MCF 10A (cell line): ENCODE measurements around the gene ENKUR. TPM values are rescaled to one million over a fixed set of nuclear protein-coding genes. Genes with fewer than 3 reads are reported as not detected.

Source experiments
- BruUV-seq: library from RNA; stranded (reverse); fragments of 400-500 nt; replicated peaks from 2 replicates; lab custom pipeline; 2021; lab: Mats Ljungman, UMichigan
- CTCF ChIA-PET: fragments of 300-600 bp; sonication (Branson Sonifier 250); formaldehyde crosslinking; extraction: SDS; loops from one replicate; lab custom pipeline; 2021; ENCODE audit warnings: antibody characterized with exemption, inconsistent platforms; lab: Yijun Ruan, JAX
- POLR2A ChIA-PET: fragments of 300-600, 350-650 bp; sonication (Branson Sonifier 250); formaldehyde crosslinking; extraction: SDS; loops from one replicate; lab custom pipeline; 2020; ENCODE audit warnings: antibody characterized with exemption, inconsistent platforms; lab: Yijun Ruan, JAX
- DNase-seq: peaks from one replicate; pipeline ENCODE4 v3.0.0-alpha.2; 2018; ENCODE audit not compliant: unreplicated experiment
- H3K27ac Mint-ChIP-seq: one replicate; pipeline ENCODE4 v1.8.0; 2022; ENCODE audit warnings: mild to moderate bottlenecking, low read depth, mixed read lengths; ENCODE audit not compliant: unreplicated experiment
- H3K27me3 Mint-ChIP-seq: one replicate; pipeline ENCODE4 v1.8.0; 2022; ENCODE audit warnings: mixed read lengths; ENCODE audit not compliant: insufficient read depth, unreplicated experiment
- H3K36me3 Mint-ChIP-seq: one replicate; pipeline ENCODE4 v1.8.0; 2022; ENCODE audit warnings: mild to moderate bottlenecking, moderate library complexity, mixed read lengths; ENCODE audit not compliant: insufficient read depth, unreplicated experiment
- H3K4me1 Mint-ChIP-seq: one replicate; pipeline ENCODE4 v1.8.0; 2022; ENCODE audit warnings: mixed read lengths; ENCODE audit not compliant: insufficient read depth, unreplicated experiment
- H3K4me3 Mint-ChIP-seq: one replicate; pipeline ENCODE4 v1.8.0; 2022; ENCODE audit warnings: mild to moderate bottlenecking, moderate library complexity, mixed read lengths; ENCODE audit not compliant: unreplicated experiment
- H3K9me3 Mint-ChIP-seq: one replicate; pipeline ENCODE4 v1.8.0; 2022; ENCODE audit warnings: mixed read lengths; ENCODE audit not compliant: unreplicated experiment
- CTCF ChIP-seq: fragments of 200-600 bp; IDR thresholded peaks from one replicate; pipeline ENCODE4 v1.8.0; 2022; ENCODE audit warnings: antibody characterized with exemption, mild to moderate bottlenecking; ENCODE audit not compliant: unreplicated experiment
- intact Hi-C: fragments of 100-400 bp; cut with micrococcal nuclease; formaldehyde crosslinking; loops from 2 replicates; pipeline ENCODE4 v1.14.1; 2022
- total RNA-seq: library from RNA; stranded (reverse); gene quantifications from 2 replicates; pipeline ENCODE4 v1.2.3, GENCODE V29; 2022

The ENKUR gene
- total RNA-seq, 1 experiment from 2014 or later, result 0.33 TPM

GRCh38 chr10:24995072-24995471 lies 20.9 kb downstream of the ENKUR start:
- H3K4me3 Mint-ChIP-seq, result no peak overlapping the region
- no peaks in the 10 kb centered on the region for H3K27me3 Mint-ChIP-seq
- no peak for TF ChIP-seq CTCF
- H3K36me3 Mint-ChIP-seq, result no peaks in the 10 kb centered on the region
- POLR2A ChIA-PET, result no interaction called here
- intact Hi-C loops, result no loop called here
- CTCF ChIA-PET, result interaction anchor here (0.5 to 1.0 kb wide), 3 partner anchors 352 to 1030 kb away, joined by 3 read pairs; no protein-coding TSS in a partner anchor
- DNase-seq, result no peak
- H3K4me1 Mint-ChIP-seq, result no peaks in the 10 kb centered on the region
- no peaks in the 10 kb centered on the region for H3K9me3 Mint-ChIP-seq
- H3K27ac Mint-ChIP-seq, result no peak overlapping the region
- no TSS peak for BruUV-seq

GRCh38 chr10:24993237-24993958 lies 22.6 kb downstream of the ENKUR start:
- BruUV-seq, result no TSS peak
- no peak overlapping the region for H3K4me3 Mint-ChIP-seq
- H3K4me1 Mint-ChIP-seq, result no peaks in the 10 kb centered on the region
- no peak for TF ChIP-seq CTCF
- no peak overlapping the region for H3K27ac Mint-ChIP-seq
- ChIA-PET POLR2A (interaction anchor here (1.0 kb wide), 1 partner anchor 13 kb away, joined by 3 read pairs; no protein-coding TSS in a partner anchor), CTCF (interaction anchor here (0.7 kb wide), 2 partner anchors 21 to 351 kb away, joined by 3 read pairs; no protein-coding TSS in a partner anchor)
- H3K36me3 Mint-ChIP-seq, result no peaks in the 10 kb centered on the region
- no peaks in the 10 kb centered on the region for H3K27me3 Mint-ChIP-seq
- no peak for DNase-seq
- H3K9me3 Mint-ChIP-seq, result no peaks in the 10 kb centered on the region
- intact Hi-C loops, result no loop called here

- Mint-ChIP-seq H3K27ac (no peak overlapping the region), H3K27me3 (no peaks in the 10 kb centered on the region), H3K9me3 (no peaks in the 10 kb centered on the region), H3K4me3 (no peak overlapping the region), H3K36me3 (no peaks in the 10 kb centered on the region), H3K4me1 (no peaks in the 10 kb centered on the region)
- CTCF ChIA-PET, result interaction anchor here (0.7 to 1.1 kb wide), 2 partner anchors 88 to 350 kb away, joined by 3 read pairs; no protein-coding TSS in a partner anchor
- no TSS peak for BruUV-seq
- TF ChIP-seq CTCF, result no peak
- POLR2A ChIA-PET, result interaction anchor here (1.0 kb wide), 1 partner anchor 12 kb away, joined by 3 read pairs; no protein-coding TSS in a partner anchor
- intact Hi-C loops, result no loop called here
- no peak for DNase-seq
Measured at GRCh38 chr10:24992512-24993133, 23.3 kb downstream of the ENKUR start.

GRCh38 chr10:24991298-24991697 lies 24.7 kb downstream of the ENKUR start:
- intact Hi-C loops, result loop anchor here (1.0 to 2.0 kb wide), 3 partner anchors 90 to 374 kb away; no protein-coding TSS in a partner anchor
- DNase-seq, result no peak
- H3K27ac Mint-ChIP-seq, result peak overlapping the region; percentile 5
- POLR2A ChIA-PET, result interaction anchor here (1.8 kb wide), 1 partner anchor 25 kb away, joined by 6 read pairs; the partner anchor contains the start of genes ENKUR and THNSL1
- no peaks in the 10 kb centered on the region for H3K4me1 Mint-ChIP-seq
- no peaks in the 10 kb centered on the region for H3K36me3 Mint-ChIP-seq
- CTCF ChIA-PET, result interaction anchor here (0.6 to 6.6 kb wide), 4 partner anchors 23 to 348 kb away, joined by 3 to 36 read pairs (median 9); no protein-coding TSS in a partner anchor
- no peaks in the 10 kb centered on the region for H3K27me3 Mint-ChIP-seq
- no TSS peak for BruUV-seq
- H3K9me3 Mint-ChIP-seq, result no peaks in the 10 kb centered on the region
- TF ChIP-seq CTCF, result no peak
- no peak overlapping the region for H3K4me3 Mint-ChIP-seq
